T-helper 2 cell (primary cell): ENCODE data around the gene TBX5.

ENCODE experiments used
- DNase-seq, 5 experiments: peaks; one replicate each; pipeline versions ENCODE4 v3.0.0 to v3.0.0-alpha.2; 2012 to 2022
- total RNA-seq, 2 donors: gene quantifications; one replicate each; lab custom pipeline; 2026; lab: John Stamatoyannopoulos, UW

TBX5 gene
- total RNA-seq: 0 reads per million in 2 donors

DNA sequence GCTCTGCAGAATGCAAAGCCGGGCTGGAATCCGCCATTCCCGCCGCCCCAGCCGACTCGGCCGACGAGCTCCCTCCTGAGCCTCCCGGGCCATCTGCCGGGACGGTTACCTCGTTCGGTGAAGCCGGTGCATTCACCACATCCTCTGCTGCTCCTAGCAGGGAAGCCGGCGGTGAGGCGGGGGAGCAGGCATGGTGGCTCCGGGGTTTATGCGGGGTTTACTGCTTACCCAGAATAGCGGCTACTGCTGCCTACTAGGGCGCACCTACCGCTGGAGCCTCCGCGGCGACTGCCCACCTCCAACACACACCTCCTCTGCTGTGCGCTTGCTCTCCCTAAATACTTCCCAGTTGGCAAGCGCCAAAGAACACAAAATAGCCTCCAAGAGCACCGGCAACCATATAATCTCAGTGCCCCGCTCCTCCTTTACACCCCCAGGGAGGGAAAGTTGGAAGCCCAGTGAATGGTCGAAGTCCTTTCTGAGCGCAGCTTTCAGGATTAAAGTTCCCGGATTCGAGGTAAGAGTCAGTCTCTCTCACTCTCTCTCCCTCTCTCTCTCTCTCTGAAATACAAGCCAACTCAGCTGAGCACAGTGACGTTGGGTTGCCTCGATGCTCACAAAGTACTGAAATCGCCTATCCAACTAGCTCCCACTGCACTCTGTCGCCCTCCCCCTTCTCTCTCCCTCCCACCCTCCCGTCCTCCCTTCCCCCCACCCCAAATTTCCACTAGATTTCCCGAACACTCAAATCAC lies at the start of gene TBX5:
Gene TBX5 (minus strand): TSS at position 626 of the 753 bp plus-strand sequence. CDS start 2,246 bp downstream, outside the sequence.
- no peak for DNase-seq

DNA sequence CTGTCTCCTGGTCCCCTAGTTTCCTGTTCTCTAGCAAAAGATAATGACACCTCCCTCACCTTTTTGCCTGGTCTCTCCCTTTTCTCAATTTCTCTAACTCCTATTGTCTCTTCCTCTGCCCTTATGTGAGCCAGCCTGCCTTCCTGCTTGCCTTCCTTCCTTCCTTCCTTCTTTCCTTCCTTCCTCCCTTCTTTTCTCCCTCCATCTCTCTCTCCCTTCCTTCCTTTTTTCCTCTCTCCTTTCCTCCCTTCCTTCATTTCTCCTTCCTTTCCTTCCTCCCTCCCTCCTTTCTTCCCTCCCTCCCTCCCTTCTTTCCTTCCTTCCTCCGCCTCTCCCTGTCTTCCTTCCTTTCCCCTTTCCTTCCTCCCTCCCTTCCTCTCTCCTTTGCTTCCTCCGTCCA lies 45.7 kb upstream of the TBX5 start:
- DNase-seq: no peak

- no peak for DNase-seq
Observed at GRCh38 chr12:114450515-114451300, 44.8 kb upstream of the TBX5 start.

GRCh38 chr12:114450019-114450418 lies 44.1 kb upstream of the TBX5 start:
- DNase-seq: no peak

DNA sequence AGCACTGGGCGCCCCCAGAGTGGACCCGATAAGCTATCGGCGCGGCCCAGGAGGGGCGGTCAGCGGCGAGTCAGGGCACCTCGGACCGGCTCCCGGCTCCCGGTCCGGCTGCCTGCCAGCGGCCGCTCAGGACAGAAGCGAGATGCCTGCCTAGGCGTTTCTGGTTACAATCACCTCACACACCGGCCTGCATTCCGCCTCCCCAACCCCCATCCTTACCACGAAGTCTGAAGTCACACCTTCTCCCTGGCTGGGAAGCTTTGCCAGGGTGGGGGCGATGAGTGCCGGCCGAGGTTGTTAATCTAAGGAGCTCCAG lies 42.6 kb upstream of the TBX5 start:
- no peak for DNase-seq

GRCh38 chr12:114447799-114448617 lies 42.1 kb upstream of the TBX5 start:
- no peak for DNase-seq

DNA sequence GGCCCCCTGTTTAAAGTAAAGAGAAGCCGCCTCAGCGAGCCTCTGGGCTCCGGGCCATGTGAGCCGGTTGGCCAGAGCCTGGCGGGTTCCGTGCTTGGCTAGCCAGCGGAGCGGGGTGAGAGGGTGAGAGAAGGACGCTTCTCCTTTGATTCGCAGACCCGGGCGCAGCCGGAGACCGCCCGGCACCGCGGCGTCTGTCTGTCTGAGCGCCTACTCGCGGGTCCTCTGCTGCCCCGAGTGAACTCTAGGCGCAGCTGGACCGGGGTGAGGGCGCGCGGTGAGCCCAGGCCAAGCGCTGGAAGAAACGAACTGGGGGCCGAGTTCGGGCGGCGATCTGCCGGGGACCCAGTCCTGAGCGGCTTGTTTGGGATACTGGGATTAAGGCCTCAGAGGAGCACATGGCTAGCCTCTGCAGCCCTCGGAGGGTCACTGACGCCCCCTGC lies 41.4 kb upstream of the TBX5 start:
- DNase-seq: no peak

DNA sequence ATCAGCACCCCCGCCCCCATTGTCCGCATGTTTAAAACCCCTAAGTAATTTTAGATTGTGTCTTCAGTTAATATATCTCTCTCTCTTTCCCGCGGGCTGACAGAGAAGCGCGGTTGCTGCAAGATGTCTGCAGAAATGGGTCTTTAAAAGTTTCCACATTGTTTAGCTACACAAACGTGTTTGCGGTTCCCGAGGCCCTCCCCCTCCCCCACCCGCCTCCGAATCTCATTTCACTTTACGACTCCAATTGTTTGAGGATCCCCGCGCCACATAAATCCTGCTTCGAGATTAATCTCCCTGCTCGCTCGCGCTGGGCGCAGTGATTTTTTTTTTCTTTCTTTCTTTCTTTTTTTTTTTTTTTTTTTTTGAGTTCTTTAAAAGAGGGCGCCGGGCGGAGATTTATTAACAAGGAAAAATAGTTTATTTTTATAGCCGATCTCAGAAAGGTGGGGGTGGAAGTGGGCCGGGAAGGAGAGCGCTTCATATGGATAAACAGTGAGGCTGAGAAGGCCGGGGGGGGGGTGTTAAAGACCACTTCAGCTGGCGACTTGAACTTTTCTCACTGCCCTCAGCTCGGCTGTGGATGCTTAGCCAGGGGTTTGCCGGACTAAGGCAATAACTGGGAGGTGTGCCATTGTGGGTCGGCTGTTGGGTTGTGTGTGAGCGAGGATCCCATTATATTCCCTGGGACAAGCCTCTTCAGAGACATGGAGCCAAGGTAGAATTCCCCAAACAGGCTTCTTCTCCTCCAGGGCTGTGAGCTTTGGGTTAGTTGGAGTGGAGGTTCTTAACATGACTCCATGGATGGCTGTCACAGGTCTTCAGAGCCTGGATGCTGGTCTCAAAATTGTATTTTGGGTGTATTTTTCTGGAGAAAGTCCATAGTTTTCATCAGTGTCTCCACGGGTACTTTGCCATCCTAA lies 39.7 kb upstream of the TBX5 start:
- DNase-seq: no peak

DNA sequence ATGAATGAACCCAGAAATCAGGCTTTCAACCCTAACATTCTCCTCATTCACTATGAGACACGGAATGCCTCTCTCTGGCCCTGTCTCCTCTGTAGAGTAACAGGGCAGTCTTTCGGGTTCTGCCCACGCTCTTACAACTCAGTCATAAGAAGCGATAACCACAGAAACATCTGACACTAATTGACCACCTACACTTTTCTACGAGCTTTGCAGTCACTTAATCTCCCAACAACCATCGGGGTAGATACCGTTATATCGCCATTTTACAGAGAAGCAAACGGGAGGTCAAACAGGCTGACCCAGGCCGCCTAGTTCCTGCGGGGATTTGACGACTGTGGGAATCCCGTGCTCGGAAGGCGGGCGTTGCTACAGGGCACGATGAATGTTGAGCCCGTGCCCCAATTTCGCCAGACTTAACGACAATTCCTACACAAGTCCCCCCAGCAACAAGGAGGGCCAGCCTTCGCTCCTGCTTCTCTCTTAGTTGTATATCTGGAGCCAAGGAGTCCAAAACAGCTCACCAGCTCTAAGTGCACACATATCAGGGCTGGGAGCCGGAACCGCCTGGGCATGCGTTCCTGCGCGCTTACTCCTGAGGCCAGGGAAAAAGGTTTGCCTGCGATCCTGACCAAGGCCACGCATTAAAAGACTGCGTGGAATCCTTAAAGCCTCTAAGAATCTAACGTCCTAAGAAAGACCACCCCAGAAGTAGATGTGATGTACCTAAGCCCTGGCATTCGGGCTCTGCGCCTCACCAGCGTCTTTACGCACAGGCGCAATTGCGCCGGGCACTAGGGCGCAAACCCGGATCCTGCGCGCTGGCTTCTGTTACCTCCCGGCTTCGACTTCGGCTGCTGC lies 38.7 kb upstream of the TBX5 start:
- DNase-seq: peak in 1 of 5 experiments; percentile 35

DNA sequence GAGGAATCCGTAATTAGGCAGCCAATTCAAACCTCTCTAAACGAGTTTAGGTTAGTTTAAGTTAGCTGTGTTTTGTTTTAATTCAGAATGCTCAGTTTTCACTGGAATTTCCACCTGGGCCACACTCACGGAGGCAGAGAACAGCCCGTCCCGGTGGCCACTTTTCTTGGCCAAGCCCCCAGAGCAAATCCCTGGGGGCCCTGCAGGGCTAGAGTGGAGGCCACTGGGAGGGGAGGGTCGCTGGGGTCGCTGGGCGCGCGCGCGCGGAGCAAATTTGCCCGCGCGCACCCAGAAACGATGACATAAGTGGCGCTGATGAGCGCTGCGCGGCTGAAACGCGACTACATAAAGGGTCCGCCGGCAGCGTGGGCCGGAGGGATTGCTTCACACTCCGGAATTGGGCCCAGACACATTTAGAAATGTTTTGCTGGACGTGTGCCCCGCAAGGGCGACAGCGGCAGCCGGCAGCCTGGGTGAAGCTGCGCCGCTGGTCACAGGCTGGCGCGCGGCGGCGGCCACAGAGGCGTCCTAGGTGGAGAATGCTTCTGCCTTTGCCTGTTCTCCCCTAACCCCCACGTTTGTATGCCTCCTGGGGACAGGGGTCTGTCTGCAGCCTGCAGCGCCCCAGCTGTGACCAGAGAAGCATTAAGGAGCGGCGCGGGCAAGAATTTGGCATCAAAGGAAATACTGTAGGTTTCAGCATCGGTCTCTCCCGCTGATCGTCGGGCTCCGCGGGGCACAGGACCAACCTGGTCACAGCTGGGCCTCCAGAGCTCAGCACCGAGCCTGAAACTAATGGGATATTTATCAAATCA lies 37.9 kb upstream of the TBX5 start:
- DNase-seq: no peak

- DNase-seq: no peak
Observed at GRCh38 chr12:114442578-114442977, 36.6 kb upstream of the TBX5 start.

DNA sequence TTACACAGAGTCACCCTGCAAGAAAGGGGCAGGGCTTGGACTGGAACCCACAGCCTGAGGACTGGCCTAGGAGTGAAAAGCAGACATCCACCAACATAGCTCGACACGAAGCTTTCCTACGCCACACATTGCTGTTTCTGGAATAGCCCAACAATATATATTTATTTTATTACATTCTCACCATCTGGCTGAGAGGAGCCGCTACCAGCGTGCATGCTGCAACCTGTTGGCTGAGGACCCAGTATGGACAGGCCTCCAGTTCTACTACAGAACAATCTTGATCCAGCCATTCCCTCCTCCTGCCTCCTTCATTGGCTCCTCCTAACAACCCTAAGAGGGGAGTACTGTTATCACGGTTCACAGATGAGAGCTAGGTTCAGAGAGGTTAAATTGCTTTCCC lies 35.6 kb upstream of the TBX5 start:
- DNase-seq: no peak

- no peak for DNase-seq
Observed at GRCh38 chr12:114441039-114441383, 35.1 kb upstream of the TBX5 start.

- no peak for DNase-seq
Observed at GRCh38 chr12:114440270-114441038, 34.5 kb upstream of the TBX5 start.

DNA sequence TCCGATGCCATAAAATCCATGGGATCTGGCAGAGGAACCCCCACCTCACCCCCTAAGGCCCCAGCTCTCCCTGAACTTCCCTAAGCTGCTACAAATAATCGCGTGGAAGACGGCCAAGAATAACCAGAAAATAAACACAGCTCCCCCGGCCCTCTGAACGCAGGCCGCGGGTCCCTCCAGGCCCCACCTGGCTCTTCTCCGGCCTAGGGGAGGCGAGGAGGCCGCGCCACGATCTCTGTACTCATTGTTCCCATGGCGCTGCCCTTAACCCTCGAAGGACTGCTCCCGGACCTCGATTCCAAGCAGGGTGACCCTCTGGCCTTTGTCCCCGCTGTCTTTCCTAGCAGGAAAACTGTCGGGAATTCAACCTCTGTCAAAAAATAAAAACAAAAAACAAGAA lies 33.9 kb upstream of the TBX5 start:
- no peak for DNase-seq

- DNase-seq: no peak
Observed at GRCh38 chr12:114439261-114439683, 33.3 kb upstream of the TBX5 start.

DNA sequence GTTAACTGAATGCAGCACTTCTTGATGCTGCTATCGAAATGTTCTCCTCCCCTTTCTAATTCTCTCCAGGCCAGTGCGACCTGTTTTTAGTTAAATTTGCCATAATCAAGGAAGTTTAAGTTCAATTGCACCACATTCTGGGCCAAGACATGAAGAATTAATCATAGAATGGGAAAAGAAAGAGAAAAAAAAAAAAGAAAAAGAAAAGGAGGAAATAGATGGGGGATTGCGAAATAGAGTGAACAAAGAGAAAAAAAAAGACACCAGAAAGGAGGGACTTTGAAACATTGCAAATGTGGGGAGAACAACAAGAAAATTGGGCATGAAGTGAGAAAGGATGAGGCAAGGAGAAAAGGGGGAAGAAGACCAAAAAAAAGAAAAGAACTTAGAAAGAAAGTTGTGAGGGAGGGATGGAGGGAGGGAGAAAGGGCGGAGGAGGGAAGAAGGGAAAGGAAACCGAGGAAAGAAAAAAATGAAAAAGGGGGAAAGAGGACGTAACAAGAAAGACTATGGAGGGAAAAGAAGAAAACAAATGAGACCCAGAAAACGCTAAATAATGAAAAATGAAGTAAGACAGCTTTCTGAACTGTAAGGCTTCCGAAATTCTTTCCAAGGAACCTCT lies 32.8 kb upstream of the TBX5 start:
- DNase-seq: no peak

- DNase-seq: no peak
Observed at GRCh38 chr12:114434341-114434740, 28.4 kb upstream of the TBX5 start.

GRCh38 chr12:114431902-114432301 lies 26.0 kb upstream of the TBX5 start:
- DNase-seq: no peak
